ENCODE measurements around the gene ZNF669. TPM values are rescaled to one million over a fixed set of nuclear protein-coding genes. Genes with fewer than 3 reads are reported as not detected.

ZNF669 gene
- total RNA-seq, 1 experiment from 2014 or later: 19.5 TPM

- WGBS (ENCODE audit: extremely low coverage, insufficient read length, low lambda C conversion rate): no CpG with 5 or more reads among the region's 3 CpGs
- no peaks in the 10 kb centered on the region for H4K20me1 ChIP-seq (ENCODE audit: control insufficient read depth, insufficient read depth, insufficient read length)
- Mint-ChIP-seq H3K27ac (no peak overlapping the region), H3K36me3 (ENCODE audit: insufficient read depth in 1 of 3, low read depth in 3 of 3) (peaks cover 11 to 34% (median 29%) of the 10 kb centered on the region in 3 experiments), H3K27me3 (ENCODE audit: low read depth) (no peaks in the 10 kb centered on the region), H3K4me3 (no peak overlapping the region), H3K4me1 (no peaks in the 10 kb centered on the region), H3K9me3 (peaks cover 8 to 12% of the 10 kb centered on the region in 2 experiments; a peak in 4 of 5 replicates)
- no peak overlapping the region for H3K23ac ChIP-seq (ENCODE audit: insufficient read length, low read depth, low read length)
- H3K27me3 ChIP-seq (ENCODE audit: insufficient read depth, low read length): no peaks in the 10 kb centered on the region
- no peak overlapping the region for H2BK5ac ChIP-seq (ENCODE audit: insufficient read length, low read length)
- no peak overlapping the region for H3K14ac ChIP-seq (ENCODE audit: insufficient read depth, low read length)
- H3K4me2 ChIP-seq (ENCODE audit: insufficient read depth, insufficient read length, low read length): no peak overlapping the region
- no peak overlapping the region for H3K9ac ChIP-seq (ENCODE audit: extremely low read depth, insufficient read length, low read length)
- H2BK120ac ChIP-seq (ENCODE audit: low read depth, low read length, poor library complexity, severe bottlenecking): no peak overlapping the region
- H3K27ac ChIP-seq (ENCODE audit: insufficient read length, low read depth, low read length): no peak overlapping the region
- no peak overlapping the region for H3K56ac ChIP-seq (ENCODE audit: insufficient read length, low read depth, low read length)
- no peaks in the 10 kb centered on the region for H3K79me1 ChIP-seq (ENCODE audit: insufficient read depth, low read depth, low read length, poor library complexity, severe bottlenecking)
- no peaks in the 10 kb centered on the region for H3K79me2 ChIP-seq (ENCODE audit: insufficient read depth, low read length)
- no peak overlapping the region for H2BK15ac ChIP-seq (ENCODE audit: low read depth, low read length)
- H2AFZ ChIP-seq (ENCODE audit: low read length): no peak overlapping the region
- no peak overlapping the region for H4K91ac ChIP-seq (ENCODE audit: insufficient read length, low read depth, low read length)
- H3K9me3 ChIP-seq (ENCODE audit: control insufficient read depth, low read depth, low read length): peaks cover 4% of the 10 kb centered on the region
- no peaks in the 10 kb centered on the region for H3K4me1 ChIP-seq (ENCODE audit: insufficient read depth, low read length)
- H3K4ac ChIP-seq (ENCODE audit: low read depth, low read length): no peak overlapping the region
- no peak overlapping the region for H2BK12ac ChIP-seq (ENCODE audit: insufficient read length, low read depth, low read length)
- H3K18ac ChIP-seq (ENCODE audit: insufficient read length, low read depth, low read length): no peak overlapping the region
- H3T11ph ChIP-seq (ENCODE audit: low read length): no peak overlapping the region
- DNase-seq: no peak
- no peak for TF ChIP-seq CTCF (conservative IDR thresholded peaks at IDR 0.05)
- no peak overlapping the region for H4K8ac ChIP-seq (replicated peaks; ENCODE audit: insufficient read length, low read depth, low read length)
- no peak overlapping the region for H4K5ac ChIP-seq (ENCODE audit: insufficient read length, low read depth, low read length)
- H2AK5ac ChIP-seq (ENCODE audit: insufficient read length, low read length): no peak overlapping the region
- no peaks in the 10 kb centered on the region for H3K23me2 ChIP-seq (ENCODE audit: insufficient read length, low read depth, low read length, poor library complexity, severe bottlenecking)
- H2BK20ac ChIP-seq (ENCODE audit: low read depth, low read length, poor library complexity, severe bottlenecking): no peak overlapping the region
Measured at GRCh38 chr1:247096112-247096511, 8.0 kb downstream of the ZNF669 start.

Measured in H9 (cell line).